NK-92 treated with Interleukin-12 subunit alpha and Interleukin-12 subunit beta, amount 100 ng/mL, for 24 hours (cell line): ENCODE results near the gene TSC22D1.

Experiments used
- DNase-seq: peaks from one replicate; lab custom pipeline; 2025; lab: John Stamatoyannopoulos, UW

TSC22D1 gene

DNA sequence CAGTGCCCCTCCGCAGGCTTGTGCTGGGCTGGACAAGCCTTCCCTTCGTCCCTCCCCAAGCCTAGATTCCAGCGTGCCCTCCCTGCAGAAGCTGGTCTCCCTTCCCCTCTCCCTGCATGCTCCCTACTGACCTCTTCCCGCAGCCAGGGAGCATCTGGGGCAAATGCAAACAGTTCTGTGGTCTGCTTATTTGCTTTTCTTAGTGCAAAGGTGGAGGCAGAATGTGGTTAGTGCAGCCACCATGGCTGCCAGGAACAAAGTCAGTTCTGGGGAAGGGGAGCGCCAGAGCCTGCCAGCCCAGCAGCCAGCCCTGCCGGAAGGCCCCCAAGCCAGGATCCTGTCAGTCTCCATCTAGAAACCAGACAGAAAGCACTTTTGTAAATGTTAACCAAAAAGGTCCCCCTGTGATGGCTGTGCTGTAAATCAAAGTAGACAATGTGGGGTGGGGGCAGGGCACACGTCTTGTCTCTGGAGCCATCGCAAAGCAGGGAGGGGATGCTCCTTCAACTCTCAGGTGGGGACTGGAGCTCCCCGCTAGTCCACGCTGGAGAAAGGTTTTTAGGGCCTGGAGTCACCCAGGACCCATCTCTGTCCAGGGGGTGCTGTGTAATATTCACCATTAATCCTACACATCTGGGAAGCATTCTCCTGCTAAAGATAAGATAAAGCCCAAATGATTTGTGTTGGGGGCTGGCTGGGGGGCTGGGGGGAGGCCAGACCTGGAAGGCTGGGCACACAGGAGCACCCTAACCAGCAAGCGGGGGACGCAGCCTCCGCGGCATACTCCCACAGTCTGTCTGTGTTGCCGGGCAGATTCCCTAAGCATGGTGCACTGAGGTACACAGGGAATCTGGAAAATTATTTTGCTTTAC lies 171.6 kb downstream of the TSC22D1 start:
- no peak for DNase-seq

- no peak for DNase-seq
These were observed 172.6 kb downstream of the TSC22D1 start for GRCh38 chr13:44403461-44404056.

- no peak for DNase-seq
These were observed 173.2 kb downstream of the TSC22D1 start for GRCh38 chr13:44402899-44403445.

DNA sequence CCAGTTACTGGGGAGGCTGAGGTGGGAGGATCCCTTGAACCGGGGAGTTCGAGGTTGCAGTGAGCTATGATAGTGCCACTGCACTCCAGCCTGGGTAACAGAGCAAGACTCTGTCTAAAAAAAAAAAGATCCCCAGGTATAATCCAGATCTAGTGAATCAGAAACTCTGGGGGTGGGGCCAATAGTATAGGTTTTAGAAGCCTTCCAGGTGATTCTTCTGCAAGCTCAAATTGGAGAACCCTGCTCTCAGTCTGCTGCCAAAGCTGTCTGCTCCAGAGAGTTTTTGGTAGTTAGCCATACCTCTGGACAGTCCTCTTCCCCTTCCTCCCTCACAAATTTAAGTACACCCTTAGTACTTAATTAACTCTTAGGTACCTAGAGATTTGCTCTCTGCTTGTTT lies 174.6 kb downstream of the TSC22D1 start:
- DNase-seq: no peak

- DNase-seq: no peak
These were observed 175.4 kb downstream of the TSC22D1 start for GRCh38 chr13:44400736-44401135.

DNA sequence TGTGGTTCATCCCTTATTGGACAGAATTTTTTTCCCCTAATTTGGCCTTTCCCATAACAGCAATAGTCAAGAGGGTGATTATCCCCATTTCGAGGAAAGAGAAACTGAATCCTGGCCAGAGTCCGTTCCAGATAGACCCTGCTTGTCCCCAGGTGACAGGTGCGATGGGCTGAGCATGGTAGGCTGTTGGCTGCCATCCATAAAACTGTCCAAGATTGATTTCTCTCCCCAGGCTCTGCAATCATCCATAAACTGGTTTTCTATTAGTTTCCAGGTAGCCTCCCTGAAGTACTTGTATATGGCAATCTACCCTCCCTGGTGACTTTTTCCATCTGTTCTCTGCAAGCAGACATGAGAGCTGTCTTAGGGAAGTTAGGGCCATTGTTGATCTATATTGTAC lies 177.1 kb downstream of the TSC22D1 start:
- DNase-seq: no peak

GRCh38 chr13:44398606-44399005 lies 177.5 kb downstream of the TSC22D1 start:
- no peak for DNase-seq

DNA sequence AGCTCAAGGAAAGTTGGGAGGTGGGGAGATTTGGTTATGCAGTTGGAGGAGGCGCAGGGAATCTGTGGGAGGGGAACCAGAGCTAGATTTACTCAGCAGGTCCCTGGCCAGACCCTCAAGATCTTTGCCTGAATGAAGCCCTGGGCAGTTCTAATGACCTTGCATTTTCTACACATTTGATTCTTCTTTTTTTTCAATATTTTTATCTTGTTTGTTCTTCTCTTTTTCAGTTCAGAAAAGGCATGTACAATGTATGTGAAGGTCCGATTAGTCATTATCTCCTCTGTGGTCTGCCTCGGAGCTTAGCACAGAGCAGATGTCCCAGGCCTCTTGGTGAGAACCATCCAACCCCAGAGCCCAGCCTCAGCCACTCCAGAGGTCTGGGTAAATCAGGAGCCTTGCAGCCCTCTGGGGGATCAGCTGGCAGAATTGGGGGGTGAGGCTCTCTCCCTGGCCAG lies 178.3 kb downstream of the TSC22D1 start:
- no peak for DNase-seq

DNA sequence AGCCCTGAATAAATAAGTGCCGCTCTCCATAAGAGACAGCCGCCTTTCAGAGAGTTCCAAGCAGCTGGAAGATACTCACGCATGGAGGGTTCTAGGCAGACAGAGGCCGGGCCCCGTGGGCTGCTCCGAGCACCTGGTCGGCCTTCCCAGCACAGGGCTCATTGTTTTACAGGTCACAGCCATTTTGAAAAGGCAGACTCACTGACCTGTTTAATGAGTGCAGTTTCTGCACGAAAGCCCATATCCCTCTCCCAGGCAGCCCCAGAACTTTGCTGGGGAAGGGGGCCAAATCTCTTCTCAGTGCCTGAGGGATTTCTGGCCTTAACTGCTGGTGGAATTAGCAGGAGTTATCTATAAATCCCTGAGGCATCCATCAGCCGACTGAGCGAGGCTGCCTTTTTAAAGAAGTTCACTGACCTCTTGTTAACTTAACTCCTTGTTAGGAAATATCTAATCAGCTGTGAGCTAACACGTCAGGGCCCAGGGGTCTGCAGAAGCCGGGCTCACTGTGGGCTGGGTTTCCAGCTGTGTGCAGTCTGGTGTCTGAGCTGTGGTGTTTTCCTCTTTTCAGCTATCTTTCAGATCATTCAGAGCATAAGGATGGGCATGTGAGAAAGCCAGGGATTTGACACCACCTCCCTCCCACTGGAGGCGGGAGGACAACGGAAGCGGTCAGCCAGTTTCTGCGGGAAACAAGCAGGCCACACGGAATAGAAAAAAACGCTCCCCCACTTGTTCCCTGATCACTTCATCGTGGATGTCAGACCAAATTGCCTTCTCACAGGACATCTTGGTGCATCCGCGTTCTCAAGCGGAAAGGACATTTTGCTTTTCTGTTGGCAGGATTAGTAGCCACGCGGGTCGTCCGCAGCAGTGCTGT lies 179.2 kb downstream of the TSC22D1 start:
- no peak for DNase-seq

GRCh38 chr13:44395976-44396694 lies 180.0 kb downstream of the TSC22D1 start:
- no peak for DNase-seq

DNA sequence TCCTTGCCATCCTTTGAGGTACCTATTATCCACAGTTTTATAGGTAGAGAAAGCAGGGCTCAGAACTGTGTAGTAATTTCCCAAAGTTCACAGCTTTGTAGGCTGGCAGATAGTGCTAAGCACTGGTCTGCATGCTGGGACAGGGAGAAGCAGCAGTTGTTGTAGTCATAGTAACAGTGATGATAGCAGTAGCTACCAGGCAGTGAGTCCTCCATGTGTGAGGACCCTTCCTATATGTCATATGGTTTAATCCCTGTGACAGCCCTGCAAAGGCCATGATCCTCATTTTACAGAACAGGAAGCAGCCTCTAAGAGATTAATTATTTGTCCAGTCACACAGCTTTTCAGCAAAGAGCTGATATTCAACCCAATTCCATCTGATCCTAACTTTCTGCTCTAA lies 181.5 kb downstream of the TSC22D1 start:
- DNase-seq: no peak

DNA sequence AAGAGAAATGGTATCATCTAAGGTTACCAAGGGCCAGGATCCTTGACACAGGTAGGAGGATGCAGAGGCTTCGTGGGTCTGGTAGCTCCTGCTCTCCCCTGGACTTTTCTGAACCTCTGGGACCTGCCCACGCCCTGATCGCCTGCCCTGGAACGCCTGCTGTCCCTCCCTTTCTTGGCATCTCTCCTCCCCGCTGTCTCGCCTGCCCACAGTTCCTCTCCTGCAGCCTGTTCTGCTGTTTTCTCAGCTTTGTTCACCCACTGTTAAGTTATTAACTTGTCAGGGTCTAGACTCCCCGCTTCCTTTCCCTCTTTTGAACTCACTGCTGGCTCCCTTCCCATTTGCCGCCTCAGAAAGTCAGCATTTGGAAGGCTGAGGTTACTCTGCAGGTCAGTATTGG lies 182.7 kb downstream of the TSC22D1 start:
- DNase-seq: no peak

DNA sequence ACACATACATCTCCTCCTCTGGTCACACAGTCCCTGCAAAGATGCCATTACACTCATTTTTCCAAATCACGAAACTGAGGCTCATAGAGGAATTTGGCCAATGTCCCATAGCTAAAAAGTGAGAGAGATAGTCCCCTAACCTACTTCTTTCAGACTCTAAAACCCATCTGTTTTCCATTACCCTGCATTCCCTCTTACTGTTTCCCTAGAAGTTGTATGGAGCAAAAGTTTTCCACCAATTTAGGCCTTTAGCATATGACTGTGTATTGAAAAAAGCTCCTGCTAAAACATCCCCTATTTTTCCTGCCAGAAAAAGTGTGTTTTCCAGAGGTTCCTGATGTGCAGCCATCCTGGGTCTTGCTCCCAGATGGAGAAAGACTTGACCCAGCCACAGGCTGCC lies 186.3 kb downstream of the TSC22D1 start:
- DNase-seq: no peak

GRCh38 chr13:44389060-44389666 lies 187.0 kb downstream of the TSC22D1 start:
- DNase-seq: no peak

- no peak for DNase-seq
These were observed 187.6 kb downstream of the TSC22D1 start for GRCh38 chr13:44388427-44389059.

GRCh38 chr13:44386913-44387556 lies 189.1 kb downstream of the TSC22D1 start:
- no peak for DNase-seq

- no peak for DNase-seq
These were observed 190.3 kb downstream of the TSC22D1 start for GRCh38 chr13:44385847-44386246.

DNA sequence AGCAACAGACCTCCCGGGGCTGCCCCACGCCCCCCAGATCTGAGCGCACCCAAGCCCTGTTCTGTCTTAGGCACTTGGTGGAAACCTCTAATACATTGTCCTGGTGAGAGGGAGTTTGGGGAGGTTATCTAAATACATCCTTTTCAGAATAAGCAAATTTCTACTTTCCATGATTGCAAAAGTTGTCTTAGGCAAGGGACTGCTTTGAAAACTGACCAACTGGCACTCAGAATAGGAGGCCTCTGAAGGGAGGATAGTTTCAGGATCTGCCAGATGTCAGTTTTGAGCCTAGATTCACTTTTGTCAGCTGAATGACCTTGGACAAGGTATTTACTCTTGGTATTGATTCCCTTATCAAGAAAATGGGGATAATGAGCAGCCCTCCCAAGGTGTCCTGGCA lies 190.7 kb downstream of the TSC22D1 start:
- no peak for DNase-seq

- no peak for DNase-seq
These were observed 191.4 kb downstream of the TSC22D1 start for GRCh38 chr13:44384778-44385177.

GRCh38 chr13:44383945-44384344 lies 192.2 kb downstream of the TSC22D1 start:
- DNase-seq: no peak
